Measurements from ENCODE around the gene MAP3K13. TPM values are rescaled to one million over a fixed set of nuclear protein-coding genes. Genes with fewer than 3 reads are reported as not detected.

Gene MAP3K13
- total RNA-seq, 1 experiment from 2014 or later = 21.0 TPM

DNA sequence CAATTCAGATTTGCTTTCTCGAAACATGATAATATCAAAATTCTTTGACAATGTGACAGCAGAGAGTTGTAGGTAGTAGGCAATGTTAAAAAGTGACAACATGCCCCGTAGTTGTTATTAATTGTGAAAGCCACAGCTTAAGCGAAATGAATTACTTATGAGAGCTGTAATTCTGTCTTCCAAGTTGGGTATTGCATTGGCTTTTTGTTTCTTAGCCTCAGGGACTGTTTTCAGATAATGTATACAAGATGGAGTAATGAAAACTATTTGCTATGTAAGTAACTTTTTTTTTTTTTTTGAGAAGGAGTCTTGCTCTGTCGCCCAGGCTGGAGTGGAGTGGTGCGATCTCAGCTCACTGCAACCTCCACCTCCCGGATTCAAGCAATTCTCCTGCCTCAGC lies 43.1 kb upstream of the MAP3K13 start:
- POLR2A ChIA-PET = no interaction called here
- Histone ChIP-seq H3K4me1 (ENCODE audit: control insufficient read depth in 1 of 2, insufficient read depth in 2 of 2, low read length in 2 of 2) (no peaks in the 10 kb centered on the region), H4K20me1 (ENCODE audit: insufficient read depth) (no peaks in the 10 kb centered on the region), H3K9ac (ENCODE audit: low read length) (no peak overlapping the region), H3K4me2 (ENCODE audit: low read length) (no peak overlapping the region), H3K79me2 (ENCODE audit: insufficient read depth, low read length) (no peaks in the 10 kb centered on the region), H3K27ac (ENCODE audit: low read depth, low read length) (no peak overlapping the region), H3K9me3 (ENCODE audit: control insufficient read depth in 1 of 2, insufficient read depth in 1 of 2, low read depth in 1 of 2, low read length in 2 of 2) (no peaks in the 10 kb centered on the region), H2AFZ (ENCODE audit: low read depth, low read length, poor library complexity, severe bottlenecking) (no peak overlapping the region), H3K9me2 (ENCODE audit: insufficient read depth) (no peaks in the 10 kb centered on the region), H3K4me3 (replicated peaks in 1 of 2; ENCODE audit: low read depth in 1 of 2, low read length in 2 of 2) (no peak overlapping the region), H3K36me3 (ENCODE audit: control insufficient read depth in 1 of 2, insufficient read depth in 2 of 2, low read length in 2 of 2) (no peaks in the 10 kb centered on the region), H3K27me3 (ENCODE audit: insufficient read depth, low read length) (no peaks in the 10 kb centered on the region)
- BruUV-seq (replicated peaks) = no TSS peak
- ATAC-seq = no peak
- intact Hi-C loops (cut with micrococcal nuclease) = no loop called here
- RAD21 ChIA-PET (ENCODE audit: low non-redundant PET in 1 of 2, low total read pairs in 2 of 2, uncharacterized antibody in 2 of 2, unreplicated experiment in 2 of 2) = no interaction called here
- TF ChIP-seq EZH2 (IDR thresholded peaks at IDR 0.05) = no peak
- TF ChIP-seq, protein P1, sequence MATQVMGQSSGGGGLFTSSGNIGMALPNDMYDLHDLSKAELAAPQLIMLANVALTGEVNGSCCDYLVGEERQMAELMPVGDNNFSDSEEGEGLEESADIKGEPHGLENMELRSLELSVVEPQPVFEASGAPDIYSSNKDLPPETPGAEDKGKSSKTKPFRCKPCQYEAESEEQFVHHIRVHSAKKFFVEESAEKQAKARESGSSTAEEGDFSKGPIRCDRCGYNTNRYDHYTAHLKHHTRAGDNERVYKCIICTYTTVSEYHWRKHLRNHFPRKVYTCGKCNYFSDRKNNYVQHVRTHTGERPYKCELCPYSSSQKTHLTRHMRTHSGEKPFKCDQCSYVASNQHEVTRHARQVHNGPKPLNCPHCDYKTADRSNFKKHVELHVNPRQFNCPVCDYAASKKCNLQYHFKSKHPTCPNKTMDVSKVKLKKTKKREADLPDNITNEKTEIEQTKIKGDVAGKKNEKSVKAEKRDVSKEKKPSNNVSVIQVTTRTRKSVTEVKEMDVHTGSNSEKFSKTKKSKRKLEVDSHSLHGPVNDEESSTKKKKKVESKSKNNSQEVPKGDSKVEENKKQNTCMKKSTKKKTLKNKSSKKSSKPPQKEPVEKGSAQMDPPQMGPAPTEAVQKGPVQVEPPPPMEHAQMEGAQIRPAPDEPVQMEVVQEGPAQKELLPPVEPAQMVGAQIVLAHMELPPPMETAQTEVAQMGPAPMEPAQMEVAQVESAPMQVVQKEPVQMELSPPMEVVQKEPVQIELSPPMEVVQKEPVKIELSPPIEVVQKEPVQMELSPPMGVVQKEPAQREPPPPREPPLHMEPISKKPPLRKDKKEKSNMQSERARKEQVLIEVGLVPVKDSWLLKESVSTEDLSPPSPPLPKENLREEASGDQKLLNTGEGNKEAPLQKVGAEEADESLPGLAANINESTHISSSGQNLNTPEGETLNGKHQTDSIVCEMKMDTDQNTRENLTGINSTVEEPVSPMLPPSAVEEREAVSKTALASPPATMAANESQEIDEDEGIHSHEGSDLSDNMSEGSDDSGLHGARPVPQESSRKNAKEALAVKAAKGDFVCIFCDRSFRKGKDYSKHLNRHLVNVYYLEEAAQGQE (IDR thresholded peaks at IDR 0.05; ENCODE audit: low read depth) = no peak
- TF ChIP-seq POLR2AphosphoS5 (IDR thresholded peaks at IDR 0.05; ENCODE audit: low read depth, low read length) = no peak
- no peak for TF ChIP-seq TCF7L2 (IDR thresholded peaks at IDR 0.05; ENCODE audit: borderline replicate concordance, extremely low read depth, insufficient read depth, insufficient read length)
- TF ChIP-seq, protein P2, sequence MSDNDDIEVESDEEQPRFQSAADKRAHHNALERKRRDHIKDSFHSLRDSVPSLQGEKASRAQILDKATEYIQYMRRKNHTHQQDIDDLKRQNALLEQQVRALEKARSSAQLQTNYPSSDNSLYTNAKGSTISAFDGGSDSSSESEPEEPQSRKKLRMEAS (IDR thresholded peaks at IDR 0.05) = no peak
- no peak for TF ChIP-seq EGR1 (IDR thresholded peaks at IDR 0.05; ENCODE audit: low read depth)
- no peak for TF ChIP-seq SRF (IDR thresholded peaks at IDR 0.05; ENCODE audit: low read depth)
- no peak for TF ChIP-seq CEBPB (IDR thresholded peaks at IDR 0.05; ENCODE audit: low read depth)
- TF ChIP-seq SP1 (IDR thresholded peaks at IDR 0.05; ENCODE audit: low read depth) = no peak
- TF ChIP-seq FOSL1 (IDR thresholded peaks at IDR 0.05; ENCODE audit: low read depth) = no peak
- TF ChIP-seq CBX3 (IDR thresholded peaks at IDR 0.05; ENCODE audit: low read depth) = no peak
- no peak for TF ChIP-seq YY1 (IDR thresholded peaks at IDR 0.05; ENCODE audit: extremely low read depth, insufficient replicate concordance, low read depth, low read length)
- TF ChIP-seq, protein P3, sequence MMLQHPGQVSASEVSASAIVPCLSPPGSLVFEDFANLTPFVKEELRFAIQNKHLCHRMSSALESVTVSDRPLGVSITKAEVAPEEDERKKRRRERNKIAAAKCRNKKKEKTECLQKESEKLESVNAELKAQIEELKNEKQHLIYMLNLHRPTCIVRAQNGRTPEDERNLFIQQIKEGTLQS (IDR thresholded peaks at IDR 0.05) = no peak
- TF ChIP-seq JUND (IDR thresholded peaks at IDR 0.05) = no peak
- TF ChIP-seq, protein P4, sequence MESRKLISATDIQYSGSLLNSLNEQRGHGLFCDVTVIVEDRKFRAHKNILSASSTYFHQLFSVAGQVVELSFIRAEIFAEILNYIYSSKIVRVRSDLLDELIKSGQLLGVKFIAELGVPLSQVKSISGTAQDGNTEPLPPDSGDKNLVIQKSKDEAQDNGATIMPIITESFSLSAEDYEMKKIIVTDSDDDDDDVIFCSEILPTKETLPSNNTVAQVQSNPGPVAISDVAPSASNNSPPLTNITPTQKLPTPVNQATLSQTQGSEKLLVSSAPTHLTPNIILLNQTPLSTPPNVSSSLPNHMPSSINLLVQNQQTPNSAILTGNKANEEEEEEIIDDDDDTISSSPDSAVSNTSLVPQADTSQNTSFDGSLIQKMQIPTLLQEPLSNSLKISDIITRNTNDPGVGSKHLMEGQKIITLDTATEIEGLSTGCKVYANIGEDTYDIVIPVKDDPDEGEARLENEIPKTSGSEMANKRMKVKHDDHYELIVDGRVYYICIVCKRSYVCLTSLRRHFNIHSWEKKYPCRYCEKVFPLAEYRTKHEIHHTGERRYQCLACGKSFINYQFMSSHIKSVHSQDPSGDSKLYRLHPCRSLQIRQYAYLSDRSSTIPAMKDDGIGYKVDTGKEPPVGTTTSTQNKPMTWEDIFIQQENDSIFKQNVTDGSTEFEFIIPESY (IDR thresholded peaks at IDR 0.05; ENCODE audit: extremely low read depth, insufficient replicate concordance, low read length) = no peak
- TF ChIP-seq ZFX (IDR thresholded peaks at IDR 0.05) = no peak
- TF ChIP-seq SIN3A (IDR thresholded peaks at IDR 0.05; ENCODE audit: low read depth) = no peak
- no peak for TF ChIP-seq RAD21 (IDR thresholded peaks at IDR 0.05; ENCODE audit: low read depth)
- TF ChIP-seq, protein P5, sequence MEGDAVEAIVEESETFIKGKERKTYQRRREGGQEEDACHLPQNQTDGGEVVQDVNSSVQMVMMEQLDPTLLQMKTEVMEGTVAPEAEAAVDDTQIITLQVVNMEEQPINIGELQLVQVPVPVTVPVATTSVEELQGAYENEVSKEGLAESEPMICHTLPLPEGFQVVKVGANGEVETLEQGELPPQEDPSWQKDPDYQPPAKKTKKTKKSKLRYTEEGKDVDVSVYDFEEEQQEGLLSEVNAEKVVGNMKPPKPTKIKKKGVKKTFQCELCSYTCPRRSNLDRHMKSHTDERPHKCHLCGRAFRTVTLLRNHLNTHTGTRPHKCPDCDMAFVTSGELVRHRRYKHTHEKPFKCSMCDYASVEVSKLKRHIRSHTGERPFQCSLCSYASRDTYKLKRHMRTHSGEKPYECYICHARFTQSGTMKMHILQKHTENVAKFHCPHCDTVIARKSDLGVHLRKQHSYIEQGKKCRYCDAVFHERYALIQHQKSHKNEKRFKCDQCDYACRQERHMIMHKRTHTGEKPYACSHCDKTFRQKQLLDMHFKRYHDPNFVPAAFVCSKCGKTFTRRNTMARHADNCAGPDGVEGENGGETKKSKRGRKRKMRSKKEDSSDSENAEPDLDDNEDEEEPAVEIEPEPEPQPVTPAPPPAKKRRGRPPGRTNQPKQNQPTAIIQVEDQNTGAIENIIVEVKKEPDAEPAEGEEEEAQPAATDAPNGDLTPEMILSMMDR (IDR thresholded peaks at IDR 0.05 in 2 of 3, conservative IDR thresholded peaks at IDR 0.05 in 1 of 3; ENCODE audit: borderline replicate concordance in 1 of 3, insufficient read depth in 1 of 3, low read depth in 2 of 3, low read length in 2 of 3) = no peak
- no peak for TF ChIP-seq ELF1 (IDR thresholded peaks at IDR 0.05; ENCODE audit: borderline replicate concordance, low read depth)
- no peak for DNase-seq (ENCODE audit: low read depth, low spot score)
- CTCF ChIA-PET = no interaction called here

Data from HCT116 (cell line).